HTERT RPE-1 (cell line): ENCODE results near the gene CORO1C.

Experiments used
- in situ Hi-C: fragments of 300-500 bp; cut with MboI; formaldehyde crosslinking; loops from 4 replicates; pipeline ENCODE4 v1.14.3; 2020; ENCODE audit warnings: low sequenced_read_pairs

Gene CORO1C

GRCh38 chr12:108727868-108728735 lies 3.2 kb downstream of the CORO1C start:
- in situ Hi-C loops = no loop called here

DNA sequence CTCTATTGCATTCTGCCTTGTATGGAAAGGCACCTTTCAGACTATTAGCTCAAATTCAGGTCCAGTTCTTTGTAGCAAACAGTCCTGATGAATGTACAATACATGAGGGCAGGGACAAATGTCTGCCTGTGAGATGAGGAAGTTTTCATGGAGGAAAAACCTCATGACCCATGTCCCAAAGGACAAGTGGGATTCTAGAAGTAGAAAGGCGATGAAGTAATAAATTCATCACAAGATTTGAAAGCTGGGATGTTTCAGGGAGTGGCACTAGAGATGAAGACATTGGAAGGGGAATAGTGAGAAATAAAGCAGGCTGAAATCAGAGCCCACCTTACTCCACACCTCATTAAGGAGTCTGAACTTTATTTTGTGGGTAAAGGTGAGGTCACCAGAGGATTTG lies 4.2 kb downstream of the CORO1C start:
- in situ Hi-C loops = no loop called here

GRCh38 chr12:108724890-108725151 lies 6.5 kb downstream of the CORO1C start:
- in situ Hi-C loops = no loop called here

DNA sequence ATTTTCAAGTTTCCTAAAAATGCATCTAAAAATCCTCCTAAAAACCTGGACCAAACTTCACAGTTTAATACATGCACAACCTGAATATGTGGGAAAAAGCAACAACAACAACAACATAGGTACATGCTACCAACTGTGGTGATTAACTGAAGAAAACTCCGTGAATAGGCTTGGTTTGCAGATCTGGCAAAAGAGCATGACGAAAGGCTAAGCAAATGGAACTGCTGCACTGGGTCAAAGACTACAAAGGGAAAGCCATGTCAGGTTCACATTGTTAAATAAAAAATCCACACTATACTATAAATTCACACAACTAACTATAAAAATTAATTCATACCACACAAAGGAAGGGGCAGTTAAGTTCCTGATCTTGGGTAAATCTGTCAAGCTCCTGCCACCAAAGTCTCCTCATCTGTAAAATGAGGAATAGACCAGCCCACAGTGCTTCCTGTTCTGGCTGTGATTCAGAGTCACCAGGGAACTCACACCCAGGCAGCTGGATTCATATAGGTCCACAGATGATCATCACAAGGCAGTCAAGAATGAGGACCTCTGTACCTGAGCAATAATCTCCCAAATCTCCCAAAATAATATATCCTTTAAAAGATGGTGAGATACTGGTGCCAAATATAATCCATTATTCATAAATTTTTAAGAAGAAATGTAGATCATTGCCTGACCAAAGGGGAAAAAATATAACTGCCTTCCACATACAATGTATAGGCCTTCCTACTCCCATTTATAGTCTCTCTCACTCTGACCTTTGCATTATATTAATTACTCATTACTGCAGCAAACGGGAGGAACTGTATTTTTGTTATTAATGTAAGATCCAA lies 7.0 kb downstream of the CORO1C start:
- in situ Hi-C loops = no loop called here

GRCh38 chr12:108722992-108723766 lies 8.1 kb downstream of the CORO1C start:
- in situ Hi-C loops = no loop called here

DNA sequence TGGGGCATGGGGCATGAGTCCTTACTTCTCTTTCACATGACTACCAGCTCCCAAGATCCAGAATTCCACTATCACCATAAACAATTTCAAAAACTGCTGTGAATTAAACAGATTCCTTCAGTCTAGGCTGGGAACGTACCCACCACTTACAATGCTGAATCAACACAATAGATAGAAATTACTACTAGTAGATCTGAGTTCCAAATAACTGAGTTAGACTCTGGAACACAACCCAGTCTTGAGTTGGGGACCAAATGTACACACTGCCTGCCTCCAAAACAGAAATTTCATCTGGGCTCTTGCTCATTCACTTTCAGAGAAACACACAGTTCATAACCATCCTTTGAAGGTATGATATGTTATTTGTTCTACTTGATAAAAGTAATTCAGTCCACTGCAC lies 8.9 kb downstream of the CORO1C start:
- in situ Hi-C loops = no loop called here

DNA sequence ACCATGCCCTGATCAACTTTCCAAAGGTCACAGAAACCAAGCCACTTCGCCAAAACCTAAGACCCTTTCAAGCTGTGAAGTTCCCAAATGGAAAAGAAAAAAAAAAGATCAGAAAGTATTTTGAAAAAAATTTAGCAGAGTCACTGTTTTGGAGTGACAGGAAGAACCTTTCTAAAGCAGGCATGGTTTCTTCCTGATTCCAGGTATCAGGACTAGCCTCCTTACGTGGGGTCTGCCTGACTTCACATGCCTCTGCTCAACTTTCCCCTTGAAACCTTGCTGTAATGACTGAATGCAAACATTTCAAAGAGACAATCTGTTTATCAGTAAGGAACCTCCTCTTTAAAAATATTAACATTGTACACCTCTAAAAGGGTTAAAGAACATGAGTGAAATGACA lies 9.5 kb downstream of the CORO1C start:
- in situ Hi-C loops = no loop called here

DNA sequence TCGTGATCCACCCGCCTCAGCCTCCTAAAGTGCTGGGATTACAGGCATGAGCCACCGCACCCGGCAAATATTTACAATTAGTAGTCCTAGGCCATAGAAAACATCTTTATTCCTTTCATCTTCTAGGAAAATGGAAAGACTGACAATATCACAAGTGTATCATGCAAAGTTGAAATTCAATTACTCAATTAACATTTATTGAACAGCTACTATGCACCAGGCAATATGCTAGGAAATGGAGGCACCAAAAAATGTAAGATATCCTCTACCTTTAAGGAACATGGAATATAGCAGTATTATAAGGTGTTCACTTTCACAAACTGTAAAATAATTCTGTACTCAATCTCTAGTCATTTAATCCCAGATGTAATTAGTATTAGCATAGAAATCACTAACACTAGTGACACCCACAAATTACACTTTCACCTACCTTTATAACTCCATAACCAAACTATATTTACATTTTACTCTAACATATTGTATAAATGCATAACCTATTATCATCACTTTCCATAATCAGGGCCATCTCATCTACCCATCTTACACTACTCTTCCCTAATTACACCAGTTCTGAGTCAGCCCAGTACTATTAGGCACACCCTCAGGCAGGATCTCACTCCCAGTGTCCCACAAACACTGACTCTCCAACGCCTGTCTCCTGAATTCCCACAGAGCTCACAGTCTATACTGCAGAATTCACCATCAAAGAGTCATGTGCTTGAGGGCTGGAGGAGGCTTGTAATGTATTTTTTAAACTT lies 10.4 kb downstream of the CORO1C start:
- in situ Hi-C loops = no loop called here

- in situ Hi-C loops = no loop called here
Observed at GRCh38 chr12:108717243-108717642, 14.1 kb downstream of the CORO1C start.

DNA sequence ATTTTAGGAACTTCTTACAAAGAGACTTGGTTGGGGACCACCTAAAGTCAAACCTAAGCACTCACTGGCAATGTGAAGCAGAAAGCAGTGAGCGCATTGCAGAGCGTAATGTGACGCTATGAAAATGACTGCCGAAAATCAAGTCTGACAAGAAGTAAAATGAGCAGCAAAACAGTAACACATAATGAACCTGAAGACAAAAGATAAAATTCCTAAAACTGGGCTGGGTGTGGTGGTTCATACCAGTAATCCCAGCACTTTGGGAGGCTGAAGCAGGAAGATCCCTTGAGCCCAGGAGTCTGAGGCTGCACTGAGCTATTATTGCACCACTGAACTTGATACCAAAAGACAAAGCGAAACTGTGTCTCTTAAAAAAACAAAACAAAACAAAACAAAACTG lies 16.5 kb downstream of the CORO1C start:
- in situ Hi-C loops = no loop called here

DNA sequence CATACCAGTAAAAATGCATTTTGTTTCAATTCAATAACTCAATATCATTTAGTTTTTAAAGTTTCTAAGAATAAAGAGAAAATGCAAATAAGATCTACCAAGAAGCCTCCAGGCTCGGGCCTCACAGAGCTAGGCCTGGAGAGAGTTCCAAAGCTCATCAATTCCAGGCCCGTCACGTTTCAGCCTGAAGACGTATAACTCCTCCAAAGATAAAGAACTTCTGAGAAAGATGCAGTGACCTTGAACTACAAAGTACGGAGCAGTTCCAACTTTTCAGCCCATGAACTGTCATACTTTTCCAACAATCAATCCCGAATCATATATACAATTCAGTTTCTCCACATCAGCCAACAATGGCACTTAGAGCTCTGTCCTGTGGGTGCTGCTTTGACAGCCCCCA lies 17.8 kb downstream of the CORO1C start:
- in situ Hi-C loops = no loop called here

GRCh38 chr12:108712925-108713203 lies 18.5 kb downstream of the CORO1C start:
- in situ Hi-C loops = no loop called here

DNA sequence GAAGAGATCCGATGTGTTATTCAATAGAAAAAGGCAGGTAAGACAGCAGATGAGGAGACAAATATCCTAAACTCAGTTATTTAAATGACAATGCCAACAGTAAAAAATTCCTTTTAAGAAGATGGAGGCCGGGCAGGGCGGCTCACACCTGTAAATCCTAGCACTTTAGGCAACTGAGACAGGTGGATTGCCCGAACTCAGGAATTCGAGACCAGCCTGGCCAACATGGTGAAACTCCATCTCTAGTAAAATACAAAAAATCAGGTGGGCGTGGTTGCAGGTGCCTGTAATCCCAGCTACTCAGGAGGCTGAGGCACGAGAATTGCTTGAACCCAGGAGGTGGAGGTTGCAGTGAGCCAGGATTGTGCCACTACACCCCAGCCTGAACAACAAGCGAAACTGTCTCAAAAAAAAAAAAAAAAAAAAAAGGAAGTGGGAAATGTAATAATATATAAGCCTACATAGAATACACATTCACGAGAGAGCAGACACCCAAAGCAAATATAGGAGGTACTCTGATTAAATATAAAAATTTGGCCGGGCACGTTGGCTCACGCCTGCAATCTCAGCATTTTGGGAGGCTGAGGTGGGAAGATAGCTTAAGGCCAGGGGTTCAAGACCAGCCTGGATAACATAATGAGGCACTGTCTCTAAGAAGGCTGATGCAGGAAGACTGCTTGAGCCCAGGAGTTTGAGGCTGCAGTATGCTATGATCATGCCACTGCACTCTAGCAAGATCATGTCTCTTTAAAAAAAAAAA lies 19.0 kb downstream of the CORO1C start:
- in situ Hi-C loops = no loop called here

DNA sequence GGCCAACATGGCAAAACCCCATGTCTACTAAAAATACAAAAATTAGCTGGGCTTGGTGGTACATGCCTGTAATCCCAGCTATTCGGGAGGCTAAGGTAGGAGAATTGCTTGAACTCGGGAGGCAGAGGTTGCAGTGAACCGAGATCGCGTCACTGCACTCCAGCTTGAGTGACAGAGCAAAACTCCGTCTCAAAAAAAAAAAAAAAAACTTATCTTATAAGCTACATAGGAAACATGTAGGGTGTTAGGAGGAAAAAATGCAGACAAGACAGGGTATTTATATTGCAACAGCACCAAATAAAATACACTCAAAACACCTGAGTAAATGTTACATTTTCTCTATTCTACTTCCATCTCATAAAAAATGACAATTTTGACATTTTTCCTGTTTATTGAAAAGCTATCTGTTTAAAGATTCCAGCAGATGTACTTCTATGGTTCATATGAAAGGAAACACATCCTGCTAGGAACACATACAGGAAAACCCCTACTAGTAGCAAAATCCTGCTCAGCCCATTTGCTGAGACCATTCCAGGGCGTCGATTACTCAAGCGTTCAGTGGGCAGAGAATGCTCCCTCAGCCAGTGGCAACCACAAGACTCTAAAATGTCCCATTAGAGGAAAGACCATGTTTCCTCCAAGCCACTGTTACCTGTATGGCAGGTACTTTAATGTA lies 19.7 kb downstream of the CORO1C start:
- in situ Hi-C loops = no loop called here

GRCh38 chr12:108709697-108710096 lies 21.6 kb downstream of the CORO1C start:
- in situ Hi-C loops = no loop called here

- in situ Hi-C loops = no loop called here
Observed at GRCh38 chr12:108704527-108704926, 26.8 kb downstream of the CORO1C start.

DNA sequence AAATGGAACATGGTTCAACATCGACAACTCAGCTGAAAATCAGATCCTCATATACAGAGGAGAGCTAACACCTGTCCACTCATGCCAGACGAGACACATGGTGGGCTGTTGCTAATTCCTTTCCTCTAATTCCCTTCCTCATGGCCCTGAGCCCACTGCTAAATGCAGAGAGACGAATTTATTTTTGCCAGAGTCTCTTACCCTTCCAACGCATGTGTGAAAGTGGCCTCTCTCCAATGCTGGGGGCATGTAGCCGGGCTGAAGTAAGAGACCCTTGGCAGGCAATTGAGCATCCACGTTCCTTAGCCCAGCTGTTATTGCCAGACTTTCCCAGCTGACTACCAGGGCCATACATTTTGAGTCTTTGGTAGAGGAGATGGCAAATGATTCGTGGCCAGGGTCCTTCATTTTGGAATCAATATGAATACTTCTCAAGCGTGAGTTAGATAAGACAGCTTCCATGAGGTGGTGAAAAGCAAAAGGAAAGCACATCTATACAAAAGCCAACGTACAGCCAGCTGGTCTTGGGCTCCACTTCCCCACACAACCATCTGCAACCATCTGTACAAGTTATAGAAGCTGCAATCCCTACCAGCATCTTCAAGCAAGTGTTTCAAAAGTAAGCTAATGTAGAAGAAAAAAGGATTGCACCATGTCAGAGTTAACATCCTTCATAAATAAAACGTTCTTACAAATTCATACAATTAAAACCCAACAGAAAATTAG lies 28.6 kb downstream of the CORO1C start:
- in situ Hi-C loops = no loop called here

GRCh38 chr12:108701779-108702441 lies 29.4 kb downstream of the CORO1C start:
- in situ Hi-C loops = no loop called here
